ENCODE measurements around the gene SMIM1.

The SMIM1 gene

DNA sequence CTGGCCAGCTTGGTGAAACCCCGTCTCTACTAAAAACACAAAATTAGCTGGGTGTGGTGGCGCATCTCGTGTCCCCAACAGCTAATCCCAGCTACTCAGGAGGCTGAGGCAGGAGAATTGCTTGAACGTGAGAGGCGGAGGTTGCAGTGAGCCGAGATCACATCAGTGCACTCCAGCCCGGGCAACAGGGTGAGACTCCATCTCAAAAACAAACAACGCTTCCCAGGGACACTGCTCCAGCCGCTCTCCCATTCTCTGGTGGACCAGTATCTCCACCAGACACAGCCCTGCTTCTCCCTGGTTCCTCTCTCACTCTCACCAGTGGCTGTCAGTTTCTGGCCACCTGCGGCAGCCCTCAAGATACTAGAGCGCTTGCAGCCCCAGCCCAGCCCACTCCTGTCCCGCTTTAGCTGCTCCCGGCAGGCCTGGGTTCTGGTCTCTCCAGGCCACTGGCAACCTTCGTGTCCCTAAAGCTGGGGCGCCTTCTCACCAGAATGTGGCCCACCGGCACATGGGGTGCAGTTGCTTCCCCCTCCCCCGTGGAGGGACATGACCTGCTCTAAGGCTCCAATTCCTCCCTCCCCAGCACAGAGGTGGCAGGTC, 44.7 kb downstream of the SMIM1 start:
- in situ Hi-C loops (cut with HindIII; ENCODE audit: low sequenced_read_pairs) = loop anchor here (5.0 kb wide), 1 partner anchor 45 kb away; the partner anchor contains the start of gene SMIM1

DNA sequence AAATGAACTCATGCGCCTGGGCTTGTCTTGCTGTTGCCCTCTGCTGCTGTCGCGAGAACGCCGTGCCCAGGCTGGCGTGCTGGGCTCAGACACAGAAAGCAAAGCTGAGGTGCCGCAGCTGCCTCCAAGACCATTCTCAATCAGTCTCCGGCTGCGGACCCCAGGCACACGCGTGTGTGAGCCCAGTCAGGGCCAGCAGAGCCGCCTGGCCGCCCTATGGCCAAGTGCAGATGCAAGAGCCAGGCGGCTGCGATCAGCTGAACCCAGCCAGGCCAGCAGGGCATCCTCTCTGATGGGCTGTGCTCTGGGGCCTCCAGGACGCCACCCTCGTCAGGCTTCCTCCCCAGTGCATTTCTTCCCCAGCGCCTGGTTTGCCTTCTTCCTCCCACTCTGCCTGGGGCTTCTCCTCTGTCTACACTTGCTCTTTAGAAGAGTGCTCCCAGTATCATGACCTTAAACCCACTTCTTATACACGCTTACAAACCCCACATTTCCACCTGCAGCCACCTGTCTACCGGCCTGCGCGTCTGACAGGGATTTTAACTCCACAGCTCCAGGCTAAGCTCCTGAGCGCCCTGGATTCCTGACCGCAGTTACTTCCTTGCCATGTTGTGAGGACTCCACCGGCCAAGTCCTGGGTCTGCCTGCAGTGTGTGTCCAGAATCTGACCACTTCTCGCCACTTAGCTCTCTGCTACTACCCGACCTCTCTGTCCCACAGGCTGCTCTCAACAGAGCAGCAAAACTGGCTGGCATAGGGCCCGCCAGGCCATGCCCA, 45.5 kb downstream of the SMIM1 start:
- in situ Hi-C loops (cut with HindIII; ENCODE audit: low sequenced_read_pairs) = loop anchor here (5.0 kb wide), 1 partner anchor 46 kb away; the partner anchor contains the start of gene SMIM1

DNA sequence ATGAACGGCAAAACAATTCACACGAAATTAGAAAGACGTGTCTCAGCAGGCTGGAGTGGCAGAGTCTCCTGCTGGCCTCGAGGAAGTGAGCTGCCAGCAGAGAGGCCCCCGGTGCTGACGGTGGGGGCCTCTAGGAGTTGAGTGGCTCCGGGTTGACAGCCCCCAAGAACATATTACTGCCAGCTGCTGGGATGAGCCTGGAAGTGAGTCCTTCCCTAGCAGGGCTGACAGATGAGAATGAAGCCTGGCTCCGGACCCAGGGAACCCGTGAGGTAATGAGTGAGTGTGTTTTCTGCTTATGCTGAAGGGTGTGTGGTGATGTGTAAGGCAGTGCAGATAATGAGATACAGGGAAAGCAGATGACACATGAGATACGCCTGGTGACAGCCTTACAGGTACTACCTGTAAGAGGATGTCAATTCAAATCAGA, 47.2 kb downstream of the SMIM1 start:
- in situ Hi-C loops (cut with HindIII; ENCODE audit: low sequenced_read_pairs) = loop anchor here (5.0 kb wide), 1 partner anchor 47 kb away; the partner anchor contains the start of gene SMIM1

GRCh38 chr1:3820316-3820715, 47.8 kb downstream of the SMIM1 start:
- in situ Hi-C loops (cut with HindIII; ENCODE audit: low sequenced_read_pairs) = no loop called here

- in situ Hi-C loops (cut with HindIII; ENCODE audit: low sequenced_read_pairs) = no loop called here
Measured at GRCh38 chr1:3821004-3821403, 48.5 kb downstream of the SMIM1 start.

DNA sequence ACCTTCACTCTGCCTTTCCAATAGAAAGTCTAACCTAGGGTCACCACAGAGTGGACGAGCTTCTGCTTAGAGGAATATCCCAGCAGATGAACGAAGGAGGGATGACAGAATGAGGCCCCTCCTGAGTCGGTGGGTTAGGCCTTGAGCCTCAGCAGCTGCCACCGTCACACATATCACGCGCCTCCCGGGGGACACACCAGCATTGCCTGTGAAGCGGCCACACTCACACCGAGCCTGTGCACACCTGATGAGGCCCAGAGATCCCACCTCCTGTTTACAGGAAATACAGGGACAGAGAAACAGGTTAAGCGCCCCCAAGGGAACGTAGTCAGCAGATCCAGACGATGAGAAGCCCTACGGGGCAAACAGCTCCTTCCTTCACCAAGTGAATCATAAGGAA, 48.9 kb downstream of the SMIM1 start:
- in situ Hi-C loops (cut with HindIII; ENCODE audit: low sequenced_read_pairs) = no loop called here

GRCh38 chr1:3821908-3822307, 49.4 kb downstream of the SMIM1 start:
- in situ Hi-C loops (cut with HindIII; ENCODE audit: low sequenced_read_pairs) = no loop called here

DNA sequence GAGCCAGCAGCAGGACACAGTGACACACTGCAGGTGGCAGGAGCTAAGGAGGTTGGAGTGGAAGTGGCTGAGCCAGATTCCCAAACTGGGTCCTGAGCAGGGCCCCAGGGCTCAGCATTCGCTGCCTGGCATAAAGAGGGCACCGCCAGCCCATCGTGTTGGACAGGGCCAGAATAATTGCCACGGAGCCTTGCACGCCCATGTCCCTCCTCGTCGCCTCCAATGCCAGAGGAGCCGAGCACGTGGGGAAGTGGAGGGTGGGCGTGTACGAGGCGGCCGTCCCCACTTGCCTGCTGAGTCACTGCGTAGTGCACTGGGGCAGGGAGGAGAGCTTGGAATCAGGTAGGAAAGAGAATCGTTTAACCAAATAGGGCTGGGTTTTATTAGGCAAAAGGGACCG, 49.9 kb downstream of the SMIM1 start:
- in situ Hi-C loops (cut with HindIII; ENCODE audit: low sequenced_read_pairs) = no loop called here

- in situ Hi-C loops (cut with HindIII; ENCODE audit: low sequenced_read_pairs) = no loop called here
Measured at GRCh38 chr1:3824650-3825049, 52.1 kb downstream of the SMIM1 start.

DNA sequence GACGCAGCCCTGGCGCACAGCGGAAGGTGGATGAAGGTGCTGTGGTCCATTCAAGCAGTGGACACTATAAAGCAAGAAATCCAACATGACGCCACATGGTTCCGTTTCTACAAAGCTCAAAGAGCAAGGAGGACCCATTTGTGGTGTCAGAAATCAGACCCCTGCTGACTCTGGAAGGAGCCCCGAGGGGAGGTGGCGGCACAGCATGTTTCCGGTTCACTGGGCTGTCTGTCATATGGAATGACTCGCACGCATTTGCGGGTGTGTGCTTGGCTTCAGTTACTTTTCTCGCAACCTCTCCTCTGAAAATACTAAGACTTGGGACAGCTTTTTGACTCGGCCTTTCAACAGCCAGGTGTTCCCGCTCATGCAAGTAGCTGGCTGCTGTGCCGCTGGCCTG, 52.8 kb downstream of the SMIM1 start:
- in situ Hi-C loops (cut with HindIII; ENCODE audit: low sequenced_read_pairs) = no loop called here
